Body of pancreas (tissue), 4 donors: ENCODE measurements around the gene DYNLL1. TPM values are rescaled to one million over a fixed set of nuclear protein-coding genes. Genes with fewer than 3 reads are reported as not detected.
"Not testable (repeated sequence)": the region's sequence is repeated elsewhere in the genome, so short reads cannot be mapped to it uniquely, and the experiment has no call there.

Source experiments
- ATAC-seq: fragments of 150-250 bp; one replicate; pipeline ENCODE4 v1.9.1; 2016
- DNase-seq, 4 donors: peaks; one replicate each; pipeline ENCODE4 v3.0.0-alpha.2; 2019
- H3K27ac ChIP-seq, 4 donors: fragments of 200-600 bp; sonication (generic); 1 replicate in 3 of 4; 2 replicates in 1 of 4; pipeline versions ENCODE4 v1.5.1 to v1.6.1; 2016 to 2019; ENCODE audit warnings: mild to moderate bottlenecking in 1 of 4, mixed read lengths in 1 of 4, moderate library complexity in 1 of 4
- H3K27me3 ChIP-seq, 2 donors: fragments of 200-600 bp; sonication (generic); one replicate each; pipeline ENCODE4 v1.6.0; 2016; ENCODE audit warnings: mild to moderate bottlenecking in 1 of 2
- H3K36me3 ChIP-seq, 2 donors: fragments of 200-600 bp; sonication (generic); replicated peaks in 1 of 2; 2 replicates each; pipeline ENCODE4 v1.5.1; 2016; ENCODE audit warnings: low read depth in 2 of 2; ENCODE audit not compliant: insufficient read depth in 1 of 2
- H3K4me1 ChIP-seq: fragments of 200-600 bp; sonication (generic); one replicate; pipeline ENCODE4 v1.6.0; 2016
- H3K4me3 ChIP-seq, 2 donors: fragments of 200-600 bp; sonication (generic); 1 replicate in 1 of 2; 2 replicates in 1 of 2; pipeline ENCODE4 v1.5.1; 2016 to 2019
- H3K9me3 ChIP-seq, 3 donors: fragments of 200-600 bp; sonication (generic); 1 replicate in 2 of 3; 2 replicates in 1 of 3; pipeline ENCODE4 v1.5.1; 2016
- POLR2A ChIP-seq, 3 donors: fragments of 450-650 bp; IDR thresholded peaks; one replicate each; pipeline ENCODE4 v1.6.1; 2016; ENCODE audit warnings: antibody characterized with exemption in 3 of 3, mild to moderate bottlenecking in 2 of 3
- WGBS, 2 donors: methylation state at CpG; one replicate each; pipeline ENCODE4 v1.1.5; 2017; 5-methylcytosine and 5-hydroxymethylcytosine counted together
- intact Hi-C: fragments of 100-400 bp; cut with DNase I; formaldehyde crosslinking; loops from one replicate; pipeline ENCODE4 v1.15.1; 2023
- total RNA-seq, 2 donors: library from RNA; depleted of rRNA; stranded (reverse); fragments of >200 nt; gene quantifications; one replicate each; pipeline ENCODE4 v1.1.0, GENCODE V29; 2016
- TF ChIP-seq, protein P1 (sequence below), 7 experiments: fragments of 450-650 bp in 4 of 7; fragments of 200-600 bp in 3 of 7; sonication (generic) in 3 of 7; IDR thresholded peaks; one replicate each; pipeline ENCODE4 v1.5.1; 2016 to 2019; ENCODE audit warnings: antibody characterized with exemption in 7 of 7

DYNLL1 gene
- 100 to 1,000 TPM in 1 of 2 donors, 10 to 100 TPM in 1; 48.5 to 143 TPM for total RNA-seq

GRCh38 chr12:120495731-120496412 lies at the start of gene DYNLL1:
DYNLL1 (plus strand) TSS chr12:120496113; CDS start chr12:120496422, 309 bp downstream.
- 0 to 1% methylated on average over 3 to 45 of the region's 53 CpGs for WGBS, 2 donors
- H3K27me3 ChIP-seq = no peaks in the 10 kb centered on the region
- H3K27ac ChIP-seq = peak within 1 kb of the TSS; percentile 73 to 88 (median 80)
- ATAC-seq (peak; percentile 99), DNase-seq (peak; percentile 97 to 98 (median 98))
- H3K4me1 ChIP-seq = peaks cover 22% of the 10 kb centered on the region
- peak; percentile 78 to 94 (median 94) for TF ChIP-seq POLR2A (IDR thresholded peaks at IDR 0.05)
- TF ChIP-seq, protein P1, sequence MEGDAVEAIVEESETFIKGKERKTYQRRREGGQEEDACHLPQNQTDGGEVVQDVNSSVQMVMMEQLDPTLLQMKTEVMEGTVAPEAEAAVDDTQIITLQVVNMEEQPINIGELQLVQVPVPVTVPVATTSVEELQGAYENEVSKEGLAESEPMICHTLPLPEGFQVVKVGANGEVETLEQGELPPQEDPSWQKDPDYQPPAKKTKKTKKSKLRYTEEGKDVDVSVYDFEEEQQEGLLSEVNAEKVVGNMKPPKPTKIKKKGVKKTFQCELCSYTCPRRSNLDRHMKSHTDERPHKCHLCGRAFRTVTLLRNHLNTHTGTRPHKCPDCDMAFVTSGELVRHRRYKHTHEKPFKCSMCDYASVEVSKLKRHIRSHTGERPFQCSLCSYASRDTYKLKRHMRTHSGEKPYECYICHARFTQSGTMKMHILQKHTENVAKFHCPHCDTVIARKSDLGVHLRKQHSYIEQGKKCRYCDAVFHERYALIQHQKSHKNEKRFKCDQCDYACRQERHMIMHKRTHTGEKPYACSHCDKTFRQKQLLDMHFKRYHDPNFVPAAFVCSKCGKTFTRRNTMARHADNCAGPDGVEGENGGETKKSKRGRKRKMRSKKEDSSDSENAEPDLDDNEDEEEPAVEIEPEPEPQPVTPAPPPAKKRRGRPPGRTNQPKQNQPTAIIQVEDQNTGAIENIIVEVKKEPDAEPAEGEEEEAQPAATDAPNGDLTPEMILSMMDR (IDR thresholded peaks at IDR 0.05) = peak in 3 of 7 experiments; percentile 28 to 47 (median 36)
- H3K9me3 ChIP-seq = no peaks in the 10 kb centered on the region
- peak within 1 kb of the TSS; percentile 49 to 97 for H3K4me3 ChIP-seq
- no peaks in the 10 kb centered on the region for H3K36me3 ChIP-seq
- intact Hi-C loops = no loop called here

- H3K4me3 ChIP-seq = peak overlapping the region; percentile 60 to 84
These were observed 49.1 kb upstream of the DYNLL1 start for GRCh38 chr12:120446844-120447178.

DNA sequence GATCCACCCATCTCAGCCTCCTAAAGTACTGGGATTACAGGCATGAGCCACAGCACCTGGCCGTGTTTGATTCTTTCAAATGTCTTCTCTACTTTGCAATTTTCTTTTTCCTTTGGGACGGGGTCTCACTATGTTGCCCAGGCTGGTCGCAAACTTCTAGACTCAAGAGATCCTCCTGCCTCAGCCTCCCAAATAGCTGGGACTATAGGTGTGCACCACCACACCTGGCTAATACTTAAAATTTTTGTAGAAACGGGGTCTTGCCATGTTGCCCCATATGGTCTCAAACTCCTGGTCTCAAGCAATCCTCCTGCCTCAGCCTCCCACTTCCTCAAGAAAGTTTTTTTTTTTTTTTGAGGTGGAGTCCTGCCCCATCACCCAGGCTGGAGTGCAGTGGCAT lies 47.9 kb upstream of the DYNLL1 start:
- Histone ChIP-seq H3K4me1 (peaks cover 58% of the 10 kb centered on the region), H3K27ac (peak overlapping the region in 1 of 4 donors; percentile 94), H3K9me3 (no peaks in the 10 kb centered on the region), H3K4me3 (no peak overlapping the region), H3K36me3 (peaks cover 0 to 1% of the 10 kb centered on the region in 2 donors), H3K27me3 (no peaks in the 10 kb centered on the region)
- intact Hi-C loops = no loop called here
- DNase-seq (no peak), ATAC-seq (no peak)
- 88 to 97% methylated on average over 4 of the region's 4 CpGs for WGBS, 2 donors
- TF ChIP-seq, protein P1 (IDR thresholded peaks at IDR 0.05) = no peak
- no peak for TF ChIP-seq POLR2A (IDR thresholded peaks at IDR 0.05)

More at GRCh38 chr12:120446844-120447178, 49.1 kb upstream of the DYNLL1 start:
- Histone ChIP-seq H3K4me1 (peaks cover 46% of the 10 kb centered on the region), H3K27ac (peak overlapping the region; percentile 79 to 94 (median 86))
- WGBS, 2 donors = 3 to 7% methylated on average over 14 to 17 of the region's 17 CpGs
- intact Hi-C loops, H3K36me3 ChIP-seq, ATAC-seq, H3K27me3 ChIP-seq, H3K9me3 ChIP-seq, DNase-seq: not testable (repeated sequence)

DNA sequence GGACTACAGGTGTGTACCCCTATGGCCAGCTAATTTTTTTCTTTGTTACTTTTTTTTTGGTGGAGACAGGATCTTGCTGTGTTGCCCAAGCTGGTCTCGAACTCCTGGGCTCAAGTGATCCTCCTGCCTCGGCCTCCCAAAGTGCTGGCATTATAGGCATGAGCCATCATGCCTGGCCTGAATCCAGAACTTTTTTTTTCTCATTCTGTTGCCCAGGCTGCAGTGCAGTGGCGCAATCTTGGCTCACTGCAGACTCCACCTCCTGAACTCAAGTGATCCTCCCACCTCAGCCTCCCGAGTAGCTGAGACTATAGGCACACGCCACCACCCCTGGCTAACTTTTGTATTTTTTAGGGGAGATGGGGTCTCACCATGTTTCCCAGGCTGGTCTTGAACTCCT lies 43.4 kb upstream of the DYNLL1 start:
- 32 to 38% methylated on average over 5 of the region's 5 CpGs for WGBS, 2 donors

DNA sequence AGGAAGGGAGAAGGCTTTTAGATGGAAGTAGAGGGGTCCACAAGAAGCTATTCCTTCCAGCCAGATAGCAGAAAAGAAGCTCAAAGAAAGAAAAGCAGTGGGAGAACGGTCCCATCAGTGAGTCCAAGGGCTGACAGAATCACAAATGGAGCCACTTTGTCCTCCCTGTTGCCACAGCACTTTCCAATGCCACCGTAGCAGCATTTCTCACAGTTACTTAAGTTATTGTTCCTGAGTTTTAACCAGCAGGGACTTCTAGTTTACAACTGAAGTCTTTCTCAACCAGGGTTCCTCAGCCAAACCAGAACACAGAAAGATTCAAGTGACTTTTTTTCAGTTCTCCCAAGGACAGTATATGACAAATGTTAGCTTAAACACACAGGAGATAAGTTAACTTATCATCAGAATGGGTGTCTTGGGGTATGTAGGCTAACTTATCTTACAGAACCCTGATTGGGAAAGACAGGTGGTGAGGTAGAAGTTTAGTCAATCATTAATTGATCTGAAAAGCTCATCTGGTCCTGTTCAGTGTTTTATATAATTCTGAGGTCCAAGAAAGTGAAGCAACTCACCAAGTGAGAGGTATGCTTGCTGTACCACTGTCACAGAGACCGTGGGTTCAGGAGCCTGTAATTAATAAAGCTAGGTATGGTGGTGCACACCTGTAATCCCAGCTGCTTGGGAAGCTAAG lies 42.7 kb upstream of the DYNLL1 start:
- peak in 2 of 3 donors; percentile 33 to 39 for TF ChIP-seq POLR2A (IDR thresholded peaks at IDR 0.05)
- TF ChIP-seq, protein P1 (IDR thresholded peaks at IDR 0.05) = no peak

More for the DNA sequence above, 43.4 kb upstream of the DYNLL1 start:
- H3K36me3 ChIP-seq, H3K9me3 ChIP-seq, H3K27me3 ChIP-seq, intact Hi-C loops, H3K4me3 ChIP-seq: not testable (repeated sequence)
- Histone ChIP-seq H3K4me1 (peaks cover 77% of the 10 kb centered on the region), H3K27ac (peak overlapping the region; percentile 72 to 88 (median 84))
- peak; percentile 45 for ATAC-seq
- DNase-seq = peak; percentile 67 to 84 (median 78)

More for the DNA sequence above, 42.7 kb upstream of the DYNLL1 start:
- intact Hi-C loops = no loop called here
- no peak overlapping the region for H3K4me3 ChIP-seq
- H3K27me3 ChIP-seq = no peaks in the 10 kb centered on the region
- WGBS, 2 donors = 29 to 31% methylated on average over 3 of the region's 3 CpGs
- no peaks in the 10 kb centered on the region for H3K36me3 ChIP-seq
- H3K27ac ChIP-seq = peak overlapping the region; percentile 72 to 88 (median 84)
- H3K4me1 ChIP-seq = peaks cover 70% of the 10 kb centered on the region
- DNase-seq (peak; percentile 46 to 73 (median 52)), ATAC-seq (peak; percentile 80)
- H3K9me3 ChIP-seq = no peaks in the 10 kb centered on the region
